ENCODE results near the gene ATAD2B.

Gene ATAD2B

DNA sequence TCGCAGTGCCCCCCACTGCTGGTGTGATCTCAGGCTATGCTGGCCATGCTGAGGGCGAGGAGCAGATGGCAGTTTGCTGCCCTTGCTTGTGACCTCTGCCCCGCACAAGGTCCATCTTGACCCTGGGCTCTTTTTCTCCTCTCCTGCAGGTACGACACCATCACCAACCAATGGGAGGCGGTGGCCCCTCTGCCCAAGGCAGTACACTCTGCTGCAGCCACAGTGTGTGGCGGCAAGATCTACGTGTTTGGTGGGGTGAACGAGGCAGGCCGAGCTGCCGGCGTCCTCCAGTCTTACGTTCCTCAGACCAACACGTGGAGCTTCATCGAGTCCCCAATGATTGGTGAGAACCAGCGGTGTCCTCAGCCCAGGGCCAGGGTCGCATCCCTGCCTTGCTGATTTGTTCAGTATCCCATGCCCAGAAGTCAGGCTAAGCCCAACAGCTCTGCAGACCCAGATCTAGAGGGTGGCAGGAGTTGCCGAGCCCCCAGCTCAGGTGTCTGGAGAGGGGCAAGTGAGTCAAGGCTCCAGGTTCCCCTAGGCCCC, 223.8 kb downstream of the ATAD2B start:
- no peak for DNase-seq (ENCODE audit: low read depth in 2 of 2)

GRCh38 chr2:23700627-23701026, 226.3 kb downstream of the ATAD2B start:
- DNase-seq (ENCODE audit: low read depth in 2 of 2), result no peak

DNA sequence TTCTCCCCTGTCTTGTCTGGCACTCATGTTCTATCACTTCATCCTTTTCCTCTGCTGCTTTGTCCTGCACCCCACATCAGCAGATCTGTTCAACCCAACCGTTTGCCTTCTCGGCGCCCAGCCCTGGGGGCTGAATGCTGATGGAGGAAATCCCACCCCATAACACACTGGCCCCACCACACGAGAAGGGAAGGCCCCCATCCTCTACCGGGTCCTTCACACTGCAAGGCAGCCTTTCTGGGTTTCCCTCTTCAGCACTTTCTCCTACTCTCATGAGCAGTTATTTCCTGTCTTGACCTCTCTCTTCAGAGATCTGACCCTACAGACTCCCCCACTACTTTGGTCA, 227.4 kb downstream of the ATAD2B start:
- no peak for DNase-seq (ENCODE audit: low read depth in 2 of 2)

DNA sequence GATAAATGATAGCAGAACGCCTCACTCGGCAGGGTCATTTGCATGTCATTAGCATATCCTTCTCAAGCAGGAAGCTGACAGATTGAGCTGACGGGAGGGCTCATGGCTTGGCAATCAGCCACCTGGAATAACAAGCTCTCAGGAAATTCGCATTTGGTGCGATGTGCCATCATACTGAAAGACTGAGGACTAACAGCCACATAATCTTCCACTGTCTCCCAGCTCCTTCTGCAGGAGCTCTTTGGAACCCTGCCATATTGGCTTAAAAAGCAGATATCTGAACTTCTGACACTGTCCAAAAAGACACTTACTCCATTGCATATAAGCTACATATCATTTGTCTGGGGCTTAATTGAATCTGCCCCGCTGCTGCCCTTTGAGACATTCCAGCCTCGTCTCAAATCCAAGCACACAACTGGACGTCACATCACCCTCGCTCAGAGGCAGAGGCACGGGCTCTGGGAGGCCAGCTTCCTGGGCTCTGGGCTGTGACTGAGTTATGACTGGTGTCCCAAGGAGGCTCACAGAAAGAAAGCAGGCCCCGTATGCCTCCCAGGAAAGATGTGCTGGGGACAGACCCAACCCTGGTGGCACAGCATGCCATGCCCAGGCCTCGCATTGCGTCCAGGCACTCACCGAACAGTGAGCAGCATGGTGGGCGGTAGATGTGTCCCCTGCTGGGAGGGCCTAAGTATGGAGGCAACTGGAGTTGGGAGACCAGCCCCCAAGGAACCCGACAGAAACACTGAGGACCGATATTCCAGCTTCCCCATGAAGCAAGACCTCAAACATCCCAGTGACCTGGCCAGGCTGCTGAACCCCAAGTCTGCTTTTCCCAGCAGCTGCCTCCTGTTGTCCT, 228.0 kb downstream of the ATAD2B start:
- no peak for DNase-seq (ENCODE audit: low read depth in 2 of 2)
